Large intestine (tissue), 12 donors: ENCODE results near the gene TLK1. TPM values are rescaled to one million over a fixed set of nuclear protein-coding genes. Genes with fewer than 3 reads are reported as not detected.
A peak's percentile ranks its signal among the peaks of the same experiment; 100 is the strongest.

Experiments used
- DNase-seq, 2 donors: peaks; one replicate each; pipeline versions ENCODE4 v3.0.0 to v3.0.0-alpha.2; 2013
- H3K27ac ChIP-seq: one replicate; pipeline ENCODE4 v1.5.1; 2013; ENCODE audit warnings: low read length
- H3K27me3 ChIP-seq: 2 replicates; pipeline ENCODE4 v1.6.1; 2013; ENCODE audit warnings: low read length; ENCODE audit not compliant: control insufficient read depth, insufficient read depth
- H3K36me3 ChIP-seq: 2 replicates; pipeline ENCODE4 v1.6.1; 2013; ENCODE audit warnings: low read length; ENCODE audit not compliant: control insufficient read depth, insufficient read depth
- H3K4me1 ChIP-seq: one replicate; pipeline ENCODE4 v1.6.1; 2013; ENCODE audit warnings: low read length; ENCODE audit not compliant: control insufficient read depth, insufficient read depth
- H3K4me3 ChIP-seq: one replicate; pipeline ENCODE4 v1.5.1; 2013; ENCODE audit warnings: low read length
- H3K9me3 ChIP-seq: one replicate; pipeline ENCODE4 v1.6.1; 2013; ENCODE audit warnings: mild to moderate bottlenecking, low read depth, low read length, moderate library complexity; ENCODE audit not compliant: control insufficient read depth
- WGBS: methylation state at CpG from one replicate; pipeline ENCODE4 v1.1.5; 2013; ENCODE audit warnings: low lambda C conversion rate; ENCODE audit not compliant: insufficient coverage; 5-methylcytosine and 5-hydroxymethylcytosine counted together
- long read RNA-seq, 11 donors: transcript quantifications; one replicate each; lab custom pipeline, GENCODE V29; 2026
- polyA plus RNA-seq: library from polyadenylated mRNA; unstranded; fragments of 120-200 nt; gene quantifications from one replicate; pipeline ENCODE4 v1.2.1, GENCODE V29; 2013

TLK1 gene
- 32.8 TPM for polyA plus RNA-seq
- long read RNA-seq, donor 1: 0 reads
- long read RNA-seq, donor 2, full-length matches to known transcripts: 4 of 4 reads
- long read RNA-seq, donor 2, partial matches to known transcripts: 0 of 4 reads
- long read RNA-seq, donor 2, other reads (novel, unspliced or antisense): 0 of 4 reads
- long read RNA-seq, donor 3: 0 reads
- long read RNA-seq, donor 4: 0 reads
- long read RNA-seq, donor 5, full-length matches to known transcripts: 1 of 1 reads
- long read RNA-seq, donor 5, partial matches to known transcripts: 0 of 1 reads
- long read RNA-seq, donor 5, other reads (novel, unspliced or antisense): 0 of 1 reads
- long read RNA-seq, donor 6: 0 reads
- long read RNA-seq, donor 7, full-length matches to known transcripts: 2 of 2 reads
- long read RNA-seq, donor 7, partial matches to known transcripts: 0 of 2 reads
- long read RNA-seq, donor 7, other reads (novel, unspliced or antisense): 0 of 2 reads
- long read RNA-seq, donor 8, full-length matches to known transcripts: 3 of 3 reads
- long read RNA-seq, donor 8, partial matches to known transcripts: 0 of 3 reads
- long read RNA-seq, donor 8, other reads (novel, unspliced or antisense): 0 of 3 reads
- long read RNA-seq, donor 9: 0 reads
- long read RNA-seq, donor 10: 0 reads
- long read RNA-seq, donor 11: 0 reads

- Histone ChIP-seq H3K4me1 (no peaks in the 10 kb centered on the region), H3K4me3 (peak within 1 kb of the TSS; percentile 96), H3K9me3 (no peaks in the 10 kb centered on the region), H3K27me3 (no peaks in the 10 kb centered on the region), H3K36me3 (no peaks in the 10 kb centered on the region), H3K27ac (peak within 1 kb of the TSS; percentile 96)
- whole genome bisulfite sequencing: 0% methylated on average over 1 of the region's 97 CpGs
- DNase-seq: peak; percentile 65 to 90
Measured at GRCh38 chr2:171160119-171160955, at the start of gene TLK1. Gene TLK1, minus strand, starts transcription at chr2:171160893. Its CDS starts 465 bp downstream, at chr2:171160428.

GRCh38 chr2:171210216-171210863 is 49.6 kb upstream of the TLK1 start:
- Histone ChIP-seq H3K27me3 (no peaks in the 10 kb centered on the region), H3K9me3 (no peaks in the 10 kb centered on the region), H3K4me1 (no peaks in the 10 kb centered on the region), H3K27ac (no peak overlapping the region), H3K4me3 (no peak overlapping the region), H3K36me3 (no peaks in the 10 kb centered on the region)
- no peak for DNase-seq
- WGBS: 60% methylated on average over 1 of the region's 9 CpGs

DNA sequence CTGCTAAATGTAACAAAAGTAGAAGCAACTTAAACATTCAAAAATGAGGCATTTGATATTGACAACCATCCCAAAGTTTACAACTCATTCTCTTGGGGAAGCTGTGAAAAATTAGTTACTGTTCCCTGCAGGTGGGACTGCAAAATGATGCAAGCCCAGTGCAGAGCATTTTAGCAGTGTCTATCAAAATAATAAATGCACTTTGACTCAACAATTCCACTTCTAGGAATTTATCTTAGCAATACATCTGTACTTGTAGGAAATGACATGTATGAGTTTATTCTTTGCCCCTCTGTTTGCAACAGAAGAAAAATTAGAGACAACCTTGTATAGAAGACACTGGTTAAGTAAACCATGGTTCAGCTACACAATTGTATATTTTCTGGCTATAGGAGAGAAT is 48.0 kb upstream of the TLK1 start:
- Histone ChIP-seq H3K4me3 (no peak overlapping the region), H3K27ac (no peak overlapping the region)

DNA sequence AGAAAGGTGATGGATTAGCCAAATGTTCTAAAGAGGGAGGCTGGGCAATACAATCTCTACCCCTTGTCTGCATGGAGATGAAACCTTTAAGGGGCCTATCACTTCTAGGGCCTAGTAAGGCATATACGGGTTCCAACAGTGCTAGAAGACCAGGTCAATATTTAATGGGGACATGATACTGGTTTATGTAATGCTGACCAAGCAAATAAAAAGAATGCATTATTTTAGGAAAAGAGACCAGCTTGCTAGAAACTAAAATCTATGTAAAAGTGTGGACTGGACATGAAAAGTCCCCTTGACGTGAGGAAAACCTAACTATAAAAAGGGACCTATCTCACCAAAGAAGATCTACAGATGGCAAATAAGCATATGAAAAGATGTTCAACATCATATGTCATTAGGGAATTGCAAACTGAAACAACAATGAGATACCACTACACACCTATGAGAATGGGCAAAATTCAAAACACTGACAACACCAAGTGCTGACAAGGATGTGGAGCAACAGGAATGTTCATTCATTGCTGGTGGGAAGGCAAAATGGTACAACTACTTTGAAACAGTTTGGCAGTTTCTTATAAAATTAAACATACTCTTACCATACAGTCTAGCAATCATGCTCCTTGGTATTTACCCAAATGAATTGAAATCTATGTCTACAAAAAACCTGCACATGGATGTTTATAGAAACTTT is 45.9 kb upstream of the TLK1 start:
- Histone ChIP-seq H3K27ac (no peak overlapping the region), H3K36me3 (no peaks in the 10 kb centered on the region), H3K9me3 (no peaks in the 10 kb centered on the region), H3K4me1 (no peaks in the 10 kb centered on the region), H3K4me3 (no peak overlapping the region), H3K27me3 (no peaks in the 10 kb centered on the region)
- no CpG with 5 or more reads among the region's 2 CpGs for WGBS
- no peak for DNase-seq

More for the DNA sequence above, 48.0 kb upstream of the TLK1 start:
- Histone ChIP-seq H3K4me1 (no peaks in the 10 kb centered on the region), H3K9me3 (no peaks in the 10 kb centered on the region), H3K36me3 (no peaks in the 10 kb centered on the region), H3K27me3 (no peaks in the 10 kb centered on the region)
- no peak for DNase-seq

- no peaks in the 10 kb centered on the region for H3K9me3 ChIP-seq
- WGBS: no CpG with 5 or more reads among the region's 2 CpGs
- H3K27ac ChIP-seq: no peak overlapping the region
- H3K4me1 ChIP-seq: no peaks in the 10 kb centered on the region
- no peaks in the 10 kb centered on the region for H3K27me3 ChIP-seq
- H3K4me3 ChIP-seq: no peak overlapping the region
- DNase-seq: no peak
- H3K36me3 ChIP-seq: no peaks in the 10 kb centered on the region
Measured at GRCh38 chr2:171205551-171205950, 44.9 kb upstream of the TLK1 start.

DNA sequence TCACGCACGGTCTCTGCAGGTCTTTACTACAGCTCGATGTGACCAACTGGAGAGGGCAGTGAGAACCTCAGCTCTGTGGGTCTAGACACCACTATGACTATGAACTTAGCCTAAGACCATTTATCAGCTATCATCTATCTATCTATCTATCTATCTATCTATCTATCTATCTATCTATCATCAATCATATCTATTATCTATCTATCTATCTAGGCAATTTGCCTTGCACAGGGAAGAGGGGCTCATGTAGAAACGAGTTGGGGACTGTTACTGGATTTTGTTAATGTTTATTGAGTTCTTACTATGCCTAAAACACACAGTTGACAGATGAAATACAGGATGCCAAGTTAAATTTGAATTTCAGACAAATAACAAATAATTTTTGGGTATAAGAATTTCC is 41.1 kb upstream of the TLK1 start:
- H3K4me3 ChIP-seq: no peak overlapping the region
- no peaks in the 10 kb centered on the region for H3K36me3 ChIP-seq
- no peaks in the 10 kb centered on the region for H3K4me1 ChIP-seq
- H3K9me3 ChIP-seq: no peaks in the 10 kb centered on the region
- DNase-seq: no peak
- H3K27me3 ChIP-seq: no peaks in the 10 kb centered on the region
- WGBS: 100% methylated on average over 1 of the region's 4 CpGs
- H3K27ac ChIP-seq: no peak overlapping the region

DNA sequence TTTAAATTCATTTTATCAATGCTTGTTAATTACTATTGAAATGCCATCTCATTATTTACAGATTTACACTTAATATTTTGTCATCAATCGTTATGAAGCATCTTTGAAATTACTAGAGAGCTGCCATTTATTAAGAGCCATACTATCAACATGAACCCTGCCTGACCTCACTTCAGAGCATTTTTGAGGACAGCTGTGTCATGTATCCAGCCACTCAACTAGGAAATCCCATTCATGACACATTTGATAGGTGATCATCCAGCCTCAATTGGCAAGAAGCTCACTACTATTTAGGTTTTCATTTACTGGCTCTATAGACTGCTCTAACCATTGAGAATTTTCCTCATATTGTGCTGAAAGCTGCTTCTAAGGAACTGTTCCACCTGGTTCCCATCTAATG is 40.6 kb upstream of the TLK1 start:
- no CpG with 5 or more reads among the region's 1 CpG for WGBS
- no peak overlapping the region for H3K27ac ChIP-seq
- H3K4me3 ChIP-seq: no peak overlapping the region
- no peaks in the 10 kb centered on the region for H3K36me3 ChIP-seq
- no peaks in the 10 kb centered on the region for H3K4me1 ChIP-seq
- H3K27me3 ChIP-seq: no peaks in the 10 kb centered on the region
- no peak for DNase-seq
- H3K9me3 ChIP-seq: no peaks in the 10 kb centered on the region

DNA sequence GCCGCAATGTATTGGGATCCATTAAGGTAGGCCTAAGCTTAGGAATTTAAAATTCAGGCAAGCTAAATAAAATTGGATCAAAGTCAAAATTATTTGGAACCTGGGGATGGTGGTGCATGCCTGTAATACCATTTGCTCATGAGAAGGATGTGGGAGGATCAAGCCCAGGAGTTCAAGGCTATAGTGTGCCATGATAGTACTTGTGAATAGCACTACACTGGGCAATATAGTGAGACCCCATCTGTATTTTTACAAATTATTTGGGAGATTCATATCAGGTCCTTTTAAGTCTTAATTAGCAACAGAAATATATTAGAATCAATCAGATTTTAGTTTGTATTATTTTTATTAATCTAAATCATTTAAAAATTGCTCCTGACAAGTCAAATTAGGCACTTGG is 39.8 kb upstream of the TLK1 start:
- Histone ChIP-seq H3K9me3 (no peaks in the 10 kb centered on the region), H3K27ac (no peak overlapping the region), H3K4me1 (no peaks in the 10 kb centered on the region), H3K4me3 (no peak overlapping the region), H3K27me3 (no peaks in the 10 kb centered on the region), H3K36me3 (no peaks in the 10 kb centered on the region)
- DNase-seq: no peak
- WGBS: no CpG with 5 or more reads among the region's 1 CpG

GRCh38 chr2:171191021-171191420 is 30.3 kb upstream of the TLK1 start:
- Histone ChIP-seq H3K27ac (no peak overlapping the region), H3K4me3 (no peak overlapping the region), H3K27me3 (no peaks in the 10 kb centered on the region), H3K36me3 (no peaks in the 10 kb centered on the region), H3K9me3 (no peaks in the 10 kb centered on the region), H3K4me1 (no peaks in the 10 kb centered on the region)
- DNase-seq: no peak
- 80% methylated on average over 1 of the region's 4 CpGs for WGBS

DNA sequence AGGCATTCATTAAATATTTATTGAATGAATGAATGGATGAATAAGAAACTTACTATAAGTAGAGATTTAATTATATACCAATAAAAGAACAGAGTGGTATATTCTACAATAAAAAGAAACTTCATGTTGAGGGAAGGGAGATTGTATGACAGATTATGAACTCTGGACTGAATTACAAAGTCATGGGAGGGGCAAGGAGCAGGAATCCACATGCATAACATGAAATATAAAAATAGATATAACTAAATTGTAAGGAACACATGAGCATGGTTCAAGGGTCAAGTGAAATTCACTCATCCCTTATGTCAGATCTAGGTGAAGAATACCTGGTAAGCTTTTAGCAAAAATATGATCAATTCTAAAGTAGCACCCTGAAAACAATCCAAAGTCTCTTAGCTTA is 27.1 kb upstream of the TLK1 start:
- Histone ChIP-seq H3K4me1 (no peaks in the 10 kb centered on the region), H3K27ac (no peak overlapping the region), H3K36me3 (no peaks in the 10 kb centered on the region), H3K4me3 (no peak overlapping the region), H3K9me3 (no peaks in the 10 kb centered on the region), H3K27me3 (no peaks in the 10 kb centered on the region)
- DNase-seq: no peak
